Measurements from ENCODE around the gene ELL2.

GRCh38 chr5:95963650-95964410, 2.2 kb upstream of the ELL2 start:
- TF ChIP-seq CTCF (IDR thresholded peaks at IDR 0.05) (no peak), POLR2A (IDR thresholded peaks at IDR 0.05) (no peak)

Data from heart left ventricle (tissue), 13 donors.